PC-3 (cell line): ENCODE results near the gene SYNCRIP.

Source experiments
- CTCF ChIP-seq: fragments of 300-600 bp; sonication (generic); conservative IDR thresholded peaks from 2 replicates; pipeline ENCODE4 v1.5.1; 2017; ENCODE audit warnings: antibody characterized with exemption, low read depth, mild to moderate bottlenecking, low read length
- EZH2 ChIP-seq: fragments of 300-600 bp; sonication (generic); IDR thresholded peaks from one replicate; pipeline ENCODE4 v1.6.1; 2017; ENCODE audit warnings: antibody characterized with exemption, mild to moderate bottlenecking, low read length; ENCODE audit not compliant: unreplicated experiment
- EZH2phosphoT487 ChIP-seq: fragments of 300-600 bp; sonication (generic); IDR thresholded peaks from 2 replicates; pipeline ENCODE4 v1.6.1; 2018; ENCODE audit warnings: mild to moderate bottlenecking, antibody characterized with exemption, low read length, borderline replicate concordance

- TF ChIP-seq CTCF: no peak
- TF ChIP-seq EZH2: no peak
- TF ChIP-seq EZH2phosphoT487: no peak
These were observed 37.7 kb upstream of the SYNCRIP start for GRCh38 chr6:85680388-85680787.
